ENCODE data around the gene DDAH2. TPM values are rescaled to one million over a fixed set of nuclear protein-coding genes. Genes with fewer than 3 reads are reported as not detected.

Gene DDAH2
- total RNA-seq, 4 donors from 2014 or later = 78.3 to 148 (median 107) TPM

DNA sequence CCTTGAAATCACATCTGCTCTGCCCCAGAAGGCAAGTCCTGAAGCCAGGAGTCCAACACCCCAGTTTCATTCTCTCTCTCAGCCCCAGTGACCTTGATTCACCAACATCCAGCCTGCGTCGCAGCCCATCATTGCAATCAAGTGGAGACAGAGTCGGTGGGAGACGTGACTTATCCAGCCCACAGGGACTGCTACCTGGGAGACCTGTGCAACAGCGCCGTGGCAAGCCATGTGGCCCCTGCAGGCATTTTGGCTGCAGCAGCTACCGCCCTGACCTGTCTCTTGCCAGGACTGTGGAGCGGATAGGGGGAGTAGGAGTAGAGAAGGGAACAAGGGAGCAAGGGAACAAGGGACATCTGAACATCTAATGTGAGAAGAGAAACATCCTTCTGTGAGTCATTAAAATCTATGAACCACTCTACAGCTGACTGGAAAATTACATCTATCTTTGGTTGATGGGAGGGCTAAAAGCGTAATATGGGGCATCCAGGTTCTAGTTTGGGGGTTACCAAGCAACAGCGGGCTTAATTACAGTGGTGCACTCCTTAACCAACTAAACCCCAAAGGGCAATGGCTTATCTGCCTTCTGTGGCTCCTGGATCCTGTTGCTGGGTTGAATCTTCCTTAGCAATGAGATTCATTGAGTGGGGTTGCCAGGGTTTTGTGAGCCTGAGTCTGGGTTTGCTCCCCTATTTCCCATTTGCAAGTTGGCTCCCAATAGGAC, 11.4 kb downstream of the DDAH2 start:
- H3K36me3 ChIP-seq = no peaks in the 10 kb centered on the region
- no peaks in the 10 kb centered on the region for H3K27me3 ChIP-seq
- TF ChIP-seq EP300 (IDR thresholded peaks at IDR 0.05; ENCODE audit: low read depth) (no peak), POLR2AphosphoS5 (IDR thresholded peaks at IDR 0.05) (no peak), POLR2A (IDR thresholded peaks at IDR 0.05) (no peak)
- TF ChIP-seq, protein P1, sequence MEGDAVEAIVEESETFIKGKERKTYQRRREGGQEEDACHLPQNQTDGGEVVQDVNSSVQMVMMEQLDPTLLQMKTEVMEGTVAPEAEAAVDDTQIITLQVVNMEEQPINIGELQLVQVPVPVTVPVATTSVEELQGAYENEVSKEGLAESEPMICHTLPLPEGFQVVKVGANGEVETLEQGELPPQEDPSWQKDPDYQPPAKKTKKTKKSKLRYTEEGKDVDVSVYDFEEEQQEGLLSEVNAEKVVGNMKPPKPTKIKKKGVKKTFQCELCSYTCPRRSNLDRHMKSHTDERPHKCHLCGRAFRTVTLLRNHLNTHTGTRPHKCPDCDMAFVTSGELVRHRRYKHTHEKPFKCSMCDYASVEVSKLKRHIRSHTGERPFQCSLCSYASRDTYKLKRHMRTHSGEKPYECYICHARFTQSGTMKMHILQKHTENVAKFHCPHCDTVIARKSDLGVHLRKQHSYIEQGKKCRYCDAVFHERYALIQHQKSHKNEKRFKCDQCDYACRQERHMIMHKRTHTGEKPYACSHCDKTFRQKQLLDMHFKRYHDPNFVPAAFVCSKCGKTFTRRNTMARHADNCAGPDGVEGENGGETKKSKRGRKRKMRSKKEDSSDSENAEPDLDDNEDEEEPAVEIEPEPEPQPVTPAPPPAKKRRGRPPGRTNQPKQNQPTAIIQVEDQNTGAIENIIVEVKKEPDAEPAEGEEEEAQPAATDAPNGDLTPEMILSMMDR (IDR thresholded peaks at IDR 0.05) = no peak
- no peak overlapping the region for H3K4me3 ChIP-seq
- H3K9me3 ChIP-seq = no peaks in the 10 kb centered on the region
- H3K4me1 ChIP-seq = peaks cover 0 to 36% (median 26%) of the 10 kb centered on the region in 4 donors
- H3K27ac ChIP-seq = peak overlapping the region; percentile 13 to 63 (median 56)
- 74 to 81% methylated on average over 5 to 10 of the region's 10 CpGs for WGBS, 2 donors (ENCODE audit: low coverage in 1 of 2)
- no peak for DNase-seq
- intact Hi-C loops (cut with DNase I; ENCODE audit: low total_unique reads) = no loop called here
- in situ Hi-C loops (cut with MboI; ENCODE audit: low pct_ligation_motif_present in 1 of 4, low pct_unique_long_range_greater_than_20kb in 1 of 4, low sequenced_read_pairs in 3 of 4) = no loop called here

DNA sequence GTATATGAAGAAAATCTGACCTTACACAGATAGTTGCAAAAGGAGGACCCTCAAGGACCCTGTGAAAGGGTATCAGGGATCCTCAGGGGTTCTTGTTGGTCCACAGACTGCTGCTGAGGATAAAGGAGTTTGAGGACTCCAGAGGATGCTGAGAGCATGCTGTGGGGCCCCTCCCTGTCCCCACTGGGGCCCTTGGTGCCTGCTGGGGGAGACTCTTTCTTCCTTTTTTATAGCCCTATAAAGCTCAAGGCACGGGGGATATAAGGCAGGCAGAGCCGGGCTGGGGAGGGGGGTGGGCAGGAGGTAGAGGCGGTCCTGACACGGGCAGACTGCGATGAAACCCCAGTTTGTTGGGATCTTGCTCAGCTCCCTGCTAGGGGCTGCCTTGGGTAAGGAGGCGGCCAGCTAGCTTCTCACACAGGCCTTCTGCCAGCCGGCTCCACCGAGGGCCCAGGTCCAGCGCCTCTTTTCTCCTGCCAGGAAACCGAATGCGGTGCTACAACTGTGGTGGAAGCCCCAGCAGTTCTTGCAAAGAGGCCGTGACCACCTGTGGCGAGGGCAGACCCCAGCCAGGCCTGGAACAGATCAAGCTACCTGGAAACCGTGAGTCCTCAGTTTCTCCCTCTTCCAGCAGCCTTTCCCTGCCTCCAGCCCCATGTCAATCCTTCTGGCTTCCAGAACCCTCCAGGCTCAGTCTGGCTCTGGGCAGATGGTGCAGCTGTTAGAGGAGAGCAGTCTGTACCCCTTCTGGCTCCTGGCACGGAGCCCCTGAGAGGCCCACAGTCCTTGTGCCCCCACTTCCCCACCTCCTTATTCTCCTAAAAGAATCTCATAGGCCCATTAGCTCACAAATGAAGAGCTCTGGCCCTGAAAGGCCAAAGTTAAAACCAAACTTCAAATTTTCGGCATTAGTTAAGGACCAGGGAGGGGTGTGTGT, 13.8 kb downstream of the DDAH2 start, which contains the start of gene LY6G6D:
Gene LY6G6D, plus strand, starts transcription at position 327 of the 937 bp plus-strand sequence. Its CDS starts 8 bp downstream, at position 335.
- peaks cover 0 to 45% (median 32%) of the 10 kb centered on the region in 4 donors for H3K4me1 ChIP-seq
- H3K9me3 ChIP-seq = no peaks in the 10 kb centered on the region
- DNase-seq = no peak
- no peaks in the 10 kb centered on the region for H3K27me3 ChIP-seq
- in situ Hi-C loops (cut with MboI; ENCODE audit: low pct_ligation_motif_present in 1 of 4, low pct_unique_long_range_greater_than_20kb in 1 of 4, low sequenced_read_pairs in 3 of 4) = no loop called here
- intact Hi-C loops (cut with DNase I; ENCODE audit: low total_unique reads) = no loop called here
- no peak within 1 kb of the TSS for H3K4me3 ChIP-seq
- H3K36me3 ChIP-seq = no peaks in the 10 kb centered on the region
- WGBS, 2 donors (ENCODE audit: low coverage in 1 of 2) = 60% methylated on average over 9 of the region's 16 CpGs; no CpG with 5 or more reads in 1 of the 2 donors
- no peak for TF ChIP-seq EP300 (IDR thresholded peaks at IDR 0.05; ENCODE audit: low read depth)
- TF ChIP-seq, protein P1 (IDR thresholded peaks at IDR 0.05) = no peak
- no peak for TF ChIP-seq POLR2AphosphoS5 (IDR thresholded peaks at IDR 0.05)
- TF ChIP-seq POLR2A (IDR thresholded peaks at IDR 0.05) = no peak
- peak within 1 kb of the TSS; percentile 15 to 64 (median 44) for H3K27ac ChIP-seq

GRCh38 chr6:31713991-31714684, 15.0 kb downstream of the DDAH2 start:
- in situ Hi-C loops (cut with MboI; ENCODE audit: low pct_ligation_motif_present in 1 of 4, low pct_unique_long_range_greater_than_20kb in 1 of 4, low sequenced_read_pairs in 3 of 4) = no loop called here
- Histone ChIP-seq H3K36me3 (no peaks in the 10 kb centered on the region), H3K27ac (peak overlapping the region; percentile 38 to 64 (median 48)), H3K4me1 (peaks cover 0 to 43% (median 31%) of the 10 kb centered on the region in 4 donors), H3K27me3 (no peaks in the 10 kb centered on the region), H3K4me3 (no peak overlapping the region), H3K9me3 (no peaks in the 10 kb centered on the region)
- TF ChIP-seq, protein P1 (IDR thresholded peaks at IDR 0.05) = no peak
- TF ChIP-seq EP300 (IDR thresholded peaks at IDR 0.05; ENCODE audit: low read depth) (no peak), POLR2AphosphoS5 (IDR thresholded peaks at IDR 0.05) (no peak), POLR2A (IDR thresholded peaks at IDR 0.05) (no peak)
- intact Hi-C loops (cut with DNase I; ENCODE audit: low total_unique reads) = no loop called here
- DNase-seq = peak; percentile 34
- 20 to 23% methylated on average over 5 of the region's 5 CpGs for whole genome bisulfite sequencing, 2 donors (ENCODE audit: low coverage in 1 of 2)

Measured in transverse colon (tissue), 4 donors.